Activated T-cell treated with anti-CD3 and anti-CD28 coated beads, Interleukin-2, amount 50 U/mL, for 1 hour (primary cell): ENCODE results near the gene PRRT4.

Experiments used
- DNase-seq: peaks from one replicate; pipeline ENCODE4 v3.0.0-alpha.2; 2020

PRRT4 gene

GRCh38 chr7:128361411-128362379 lies at the start of gene PRRT4:
TSS of gene PRRT4 (minus strand) at chr7:128361690.
- DNase-seq = peak; percentile 62

- no peak for DNase-seq
These were observed 48.9 kb upstream of the PRRT4 start for GRCh38 chr7:128410451-128410753.

- DNase-seq = peak; percentile 94
These were observed 48.3 kb upstream of the PRRT4 start, which contains the start of gene IMPDH1 for GRCh38 chr7:128409596-128410450. TSS of gene IMPDH1 (minus strand) at chr7:128409982. CDS start at chr7:128409901, 81 bp downstream.

- no peak for DNase-seq
These were observed 47.5 kb upstream of the PRRT4 start for GRCh38 chr7:128408709-128409595.

- peak; percentile 28 for DNase-seq
These were observed 46.5 kb upstream of the PRRT4 start for GRCh38 chr7:128407751-128408708.

GRCh38 chr7:128407233-128407589 lies 45.7 kb upstream of the PRRT4 start:
- peak; percentile 28 for DNase-seq

- no peak for DNase-seq
These were observed 45.1 kb upstream of the PRRT4 start for GRCh38 chr7:128406314-128407232.

- peak; percentile 71 for DNase-seq
These were observed 44.2 kb upstream of the PRRT4 start for GRCh38 chr7:128405471-128406313.

GRCh38 chr7:128404886-128405470 lies 43.5 kb upstream of the PRRT4 start:
- peak; percentile 28 for DNase-seq

GRCh38 chr7:128404143-128404681 lies 42.7 kb upstream of the PRRT4 start:
- DNase-seq = no peak

- DNase-seq = no peak
These were observed 42.2 kb upstream of the PRRT4 start for GRCh38 chr7:128403676-128404075.

- DNase-seq = no peak
These were observed 40.9 kb upstream of the PRRT4 start for GRCh38 chr7:128402356-128402755.

- no peak for DNase-seq
These were observed 39.1 kb upstream of the PRRT4 start for GRCh38 chr7:128400566-128400965.

- DNase-seq = no peak
These were observed 38.5 kb upstream of the PRRT4 start for GRCh38 chr7:128399991-128400390.

GRCh38 chr7:128398841-128399135 lies 37.3 kb upstream of the PRRT4 start:
- no peak for DNase-seq

GRCh38 chr7:128398016-128398840 lies 36.7 kb upstream of the PRRT4 start:
- DNase-seq = peak; percentile 54

- no peak for DNase-seq
These were observed 34.9 kb upstream of the PRRT4 start for GRCh38 chr7:128396357-128396756.

- no peak for DNase-seq
These were observed 34.3 kb upstream of the PRRT4 start for GRCh38 chr7:128395748-128396147.
